HL-60 (cell line): Measurements from ENCODE around the gene IZUMO1R.
"Not testable (repeated sequence)": the region's sequence is repeated elsewhere in the genome, so short reads cannot be mapped to it uniquely, and the experiment has no call there.

Experiments used
- DNase-seq, 2 experiments: peaks; one replicate each; pipeline ENCODE4 v3.0.0-alpha.2; 2010 to 2020; ENCODE audit warnings: low read depth in 1 of 2, low spot score in 1 of 2
- H3K27ac ChIP-seq: fragments of 250-450 bp; sonication (Bioruptor Pico); replicated peaks from 2 replicates; pipeline ENCODE4 v1.5.1; 2020; ENCODE audit warnings: mild to moderate bottlenecking, moderate library complexity
- H3K27me3 ChIP-seq: fragments of 250-450 bp; sonication (Bioruptor Pico); 2 replicates; pipeline ENCODE4 v1.5.1; 2021; ENCODE audit warnings: mild to moderate bottlenecking, moderate library complexity; ENCODE audit not compliant: insufficient read depth, poor library complexity, severe bottlenecking
- H3K4me3 ChIP-seq: replicated peaks from 2 replicates; pipeline ENCODE4 v1.5.1; 2011; ENCODE audit warnings: mild to moderate bottlenecking, control low read depth, low read length; ENCODE audit not compliant: insufficient read depth
- GABPA ChIP-seq: IDR thresholded peaks from 2 replicates; pipeline ENCODE4 v1.6.1; 2012; ENCODE audit warnings: low read depth
- POLR2AphosphoS5 ChIP-seq: IDR thresholded peaks from 2 replicates; pipeline ENCODE4 v1.6.1; 2012; ENCODE audit warnings: low read depth
- SPI1 ChIP-seq: IDR thresholded peaks from 2 replicates; pipeline ENCODE4 v1.6.1; 2012; ENCODE audit warnings: low read depth, mild to moderate bottlenecking, borderline replicate concordance
- TF ChIP-seq, protein P1 (sequence below): IDR thresholded peaks from one replicate; pipeline ENCODE4 v1.5.1; 2011; ENCODE audit warnings: low read length, control low read depth, inconsistent platforms; ENCODE audit not compliant: insufficient read depth
- TF ChIP-seq, protein P2 (sequence below): IDR thresholded peaks from 2 replicates; pipeline ENCODE4 v1.6.1; 2012; ENCODE audit warnings: low read depth; ENCODE audit not compliant: insufficient replicate concordance

Gene IZUMO1R

DNA sequence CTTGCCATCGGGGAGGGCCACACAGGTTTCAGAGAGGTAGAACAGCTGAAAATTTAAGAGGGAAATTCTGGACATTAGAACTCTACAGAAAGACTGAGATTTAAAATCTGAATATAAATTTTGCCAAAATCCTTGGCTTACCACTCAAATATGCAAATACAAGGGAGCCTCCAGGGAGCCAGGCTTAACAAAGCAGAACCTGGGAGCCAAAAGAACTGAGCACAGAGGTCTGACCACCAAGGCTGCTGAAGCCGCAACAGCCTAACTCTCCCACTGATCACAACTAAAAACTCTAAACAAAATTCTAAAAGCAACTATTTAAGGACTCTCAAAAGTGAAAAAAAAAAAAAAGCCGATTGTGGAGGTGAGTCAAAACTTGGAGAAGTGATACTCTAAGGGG, 34.3 kb downstream of the IZUMO1R start:
- H3K27me3 ChIP-seq = peaks cover 1% of the 10 kb centered on the region
- TF ChIP-seq SPI1 (no peak), GABPA (no peak), POLR2AphosphoS5 (no peak)
- TF ChIP-seq, protein P1, sequence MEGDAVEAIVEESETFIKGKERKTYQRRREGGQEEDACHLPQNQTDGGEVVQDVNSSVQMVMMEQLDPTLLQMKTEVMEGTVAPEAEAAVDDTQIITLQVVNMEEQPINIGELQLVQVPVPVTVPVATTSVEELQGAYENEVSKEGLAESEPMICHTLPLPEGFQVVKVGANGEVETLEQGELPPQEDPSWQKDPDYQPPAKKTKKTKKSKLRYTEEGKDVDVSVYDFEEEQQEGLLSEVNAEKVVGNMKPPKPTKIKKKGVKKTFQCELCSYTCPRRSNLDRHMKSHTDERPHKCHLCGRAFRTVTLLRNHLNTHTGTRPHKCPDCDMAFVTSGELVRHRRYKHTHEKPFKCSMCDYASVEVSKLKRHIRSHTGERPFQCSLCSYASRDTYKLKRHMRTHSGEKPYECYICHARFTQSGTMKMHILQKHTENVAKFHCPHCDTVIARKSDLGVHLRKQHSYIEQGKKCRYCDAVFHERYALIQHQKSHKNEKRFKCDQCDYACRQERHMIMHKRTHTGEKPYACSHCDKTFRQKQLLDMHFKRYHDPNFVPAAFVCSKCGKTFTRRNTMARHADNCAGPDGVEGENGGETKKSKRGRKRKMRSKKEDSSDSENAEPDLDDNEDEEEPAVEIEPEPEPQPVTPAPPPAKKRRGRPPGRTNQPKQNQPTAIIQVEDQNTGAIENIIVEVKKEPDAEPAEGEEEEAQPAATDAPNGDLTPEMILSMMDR = no peak
- TF ChIP-seq, protein P2, sequence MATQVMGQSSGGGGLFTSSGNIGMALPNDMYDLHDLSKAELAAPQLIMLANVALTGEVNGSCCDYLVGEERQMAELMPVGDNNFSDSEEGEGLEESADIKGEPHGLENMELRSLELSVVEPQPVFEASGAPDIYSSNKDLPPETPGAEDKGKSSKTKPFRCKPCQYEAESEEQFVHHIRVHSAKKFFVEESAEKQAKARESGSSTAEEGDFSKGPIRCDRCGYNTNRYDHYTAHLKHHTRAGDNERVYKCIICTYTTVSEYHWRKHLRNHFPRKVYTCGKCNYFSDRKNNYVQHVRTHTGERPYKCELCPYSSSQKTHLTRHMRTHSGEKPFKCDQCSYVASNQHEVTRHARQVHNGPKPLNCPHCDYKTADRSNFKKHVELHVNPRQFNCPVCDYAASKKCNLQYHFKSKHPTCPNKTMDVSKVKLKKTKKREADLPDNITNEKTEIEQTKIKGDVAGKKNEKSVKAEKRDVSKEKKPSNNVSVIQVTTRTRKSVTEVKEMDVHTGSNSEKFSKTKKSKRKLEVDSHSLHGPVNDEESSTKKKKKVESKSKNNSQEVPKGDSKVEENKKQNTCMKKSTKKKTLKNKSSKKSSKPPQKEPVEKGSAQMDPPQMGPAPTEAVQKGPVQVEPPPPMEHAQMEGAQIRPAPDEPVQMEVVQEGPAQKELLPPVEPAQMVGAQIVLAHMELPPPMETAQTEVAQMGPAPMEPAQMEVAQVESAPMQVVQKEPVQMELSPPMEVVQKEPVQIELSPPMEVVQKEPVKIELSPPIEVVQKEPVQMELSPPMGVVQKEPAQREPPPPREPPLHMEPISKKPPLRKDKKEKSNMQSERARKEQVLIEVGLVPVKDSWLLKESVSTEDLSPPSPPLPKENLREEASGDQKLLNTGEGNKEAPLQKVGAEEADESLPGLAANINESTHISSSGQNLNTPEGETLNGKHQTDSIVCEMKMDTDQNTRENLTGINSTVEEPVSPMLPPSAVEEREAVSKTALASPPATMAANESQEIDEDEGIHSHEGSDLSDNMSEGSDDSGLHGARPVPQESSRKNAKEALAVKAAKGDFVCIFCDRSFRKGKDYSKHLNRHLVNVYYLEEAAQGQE = no peak
- H3K27ac ChIP-seq = no peak overlapping the region
- no peak for DNase-seq
- H3K4me3 ChIP-seq = no peak overlapping the region

DNA sequence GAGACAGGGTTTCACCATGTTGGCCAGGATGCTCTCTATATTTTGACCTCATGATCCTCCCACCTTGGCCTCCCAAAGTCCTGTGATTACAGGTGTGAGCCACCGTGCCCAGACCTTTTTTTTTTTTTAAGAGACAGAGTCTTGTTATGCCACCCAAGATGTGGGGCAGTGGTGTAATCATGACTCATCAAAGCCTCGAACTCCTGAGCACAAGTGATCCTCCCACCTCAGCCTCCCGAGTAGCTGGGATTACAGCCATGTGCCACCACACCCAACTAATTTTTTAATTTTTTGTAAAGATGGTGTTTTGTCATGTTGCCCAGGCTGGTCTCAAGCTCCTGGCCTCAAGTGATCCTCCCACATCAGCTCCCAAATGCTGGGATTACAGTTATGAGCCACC, 37.9 kb downstream of the IZUMO1R start:
- Histone ChIP-seq H3K27me3 (peaks cover 7% of the 10 kb centered on the region), H3K27ac (no peak overlapping the region), H3K4me3 (no peak overlapping the region)
- DNase-seq = no peak
- TF ChIP-seq SPI1 (no peak), POLR2AphosphoS5 (no peak)
- TF ChIP-seq, protein P1 = no peak
- TF ChIP-seq, protein P2 = no peak

DNA sequence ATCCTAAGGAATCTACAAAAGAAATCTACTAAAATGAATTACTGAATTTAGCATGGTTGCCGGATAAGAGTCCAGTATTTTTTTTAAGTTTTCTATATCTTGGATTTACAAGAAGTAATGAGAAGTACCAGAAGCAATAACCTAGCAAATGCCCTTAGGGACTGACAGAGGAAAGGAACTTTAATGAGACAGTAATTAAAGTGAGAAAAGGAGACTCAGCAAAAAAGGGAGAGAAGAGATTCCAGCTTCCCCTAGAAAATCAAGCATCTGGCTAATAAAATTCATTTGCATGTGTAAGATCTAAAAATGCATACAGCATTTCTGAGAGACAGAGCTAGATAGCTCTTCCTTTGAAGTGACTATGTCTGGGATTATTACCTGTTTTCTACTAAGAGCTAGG, 39.1 kb downstream of the IZUMO1R start:
- DNase-seq = no peak
- TF ChIP-seq, protein P1 = no peak
- TF ChIP-seq SPI1 (no peak), GABPA (no peak), POLR2AphosphoS5 (no peak)
- TF ChIP-seq, protein P2 = no peak
- Histone ChIP-seq H3K4me3 (no peak overlapping the region), H3K27ac (no peak overlapping the region), H3K27me3 (peaks cover 7% of the 10 kb centered on the region)

DNA sequence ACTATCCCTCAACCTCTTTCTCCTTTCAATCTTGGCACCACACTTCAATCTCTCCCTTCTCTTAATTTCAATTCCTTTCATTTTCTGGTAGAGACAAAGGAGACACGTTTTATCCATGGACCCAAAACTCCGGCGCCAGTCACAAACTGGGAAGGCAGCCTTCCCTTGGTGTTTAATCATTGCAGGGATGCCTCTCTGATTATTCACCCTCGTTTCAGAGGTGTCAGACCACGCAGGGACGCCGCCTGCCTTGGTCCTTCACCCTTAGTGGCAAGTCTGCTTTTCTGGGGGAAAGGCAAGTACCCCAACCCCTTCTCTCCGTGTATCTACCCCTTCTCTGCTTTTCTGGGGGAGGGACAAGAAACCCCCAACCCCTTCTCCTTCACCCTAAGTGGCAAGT, 41.9 kb downstream of the IZUMO1R start:
- not testable (repeated sequence) for H3K27ac ChIP-seq, DNase-seq, H3K27me3 ChIP-seq, H3K4me3 ChIP-seq

DNA sequence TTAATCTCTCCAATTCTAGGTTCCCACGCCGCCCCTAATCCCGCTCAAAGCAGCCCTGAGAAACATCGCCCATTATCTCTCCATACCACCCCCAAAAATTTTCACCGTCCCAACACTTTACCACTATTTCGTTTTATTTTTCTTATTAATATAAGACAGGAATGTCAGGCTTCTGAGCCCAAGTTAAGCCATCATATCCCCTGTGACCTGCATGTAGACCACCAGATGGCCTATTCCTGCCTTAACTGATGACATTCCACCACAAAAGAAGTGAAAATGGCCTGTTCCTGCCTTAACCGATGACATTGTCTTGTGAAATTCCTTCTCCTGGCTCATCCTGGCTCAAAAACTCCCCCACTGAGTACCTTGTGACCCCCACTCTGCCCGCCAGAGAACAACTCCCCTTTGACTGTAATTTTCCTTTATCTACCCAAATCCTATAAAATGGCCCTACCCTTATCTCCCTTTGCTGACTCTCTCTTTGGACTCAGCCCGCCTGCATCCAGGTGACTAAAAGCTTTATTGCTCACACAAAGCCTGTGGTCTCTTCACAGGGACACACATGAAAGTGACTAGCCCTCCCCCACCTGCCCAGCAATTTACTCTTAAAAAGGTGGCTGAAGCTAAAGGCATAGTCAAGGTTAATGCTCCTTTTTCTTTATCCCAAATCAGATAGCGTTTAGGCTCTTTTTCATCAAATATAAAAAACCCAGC, 46.6 kb downstream of the IZUMO1R start:
- H3K4me3 ChIP-seq, H3K27ac ChIP-seq, DNase-seq, H3K27me3 ChIP-seq: not testable (repeated sequence)
